Activated naive CD4-positive, alpha-beta T cell treated with anti-CD3 and anti-CD28 coated beads, Interleukin-2, amount 50 U/mL, for 16 hours (primary cell): ENCODE data around the gene RTN4.
"Not testable (repeated sequence)": the region's sequence is repeated elsewhere in the genome, so short reads cannot be mapped to it uniquely, and the experiment has no call there.

Experiments used
- DNase-seq: peaks from one replicate; pipeline ENCODE4 v3.0.0-alpha.2; 2020

The RTN4 gene, protein sequence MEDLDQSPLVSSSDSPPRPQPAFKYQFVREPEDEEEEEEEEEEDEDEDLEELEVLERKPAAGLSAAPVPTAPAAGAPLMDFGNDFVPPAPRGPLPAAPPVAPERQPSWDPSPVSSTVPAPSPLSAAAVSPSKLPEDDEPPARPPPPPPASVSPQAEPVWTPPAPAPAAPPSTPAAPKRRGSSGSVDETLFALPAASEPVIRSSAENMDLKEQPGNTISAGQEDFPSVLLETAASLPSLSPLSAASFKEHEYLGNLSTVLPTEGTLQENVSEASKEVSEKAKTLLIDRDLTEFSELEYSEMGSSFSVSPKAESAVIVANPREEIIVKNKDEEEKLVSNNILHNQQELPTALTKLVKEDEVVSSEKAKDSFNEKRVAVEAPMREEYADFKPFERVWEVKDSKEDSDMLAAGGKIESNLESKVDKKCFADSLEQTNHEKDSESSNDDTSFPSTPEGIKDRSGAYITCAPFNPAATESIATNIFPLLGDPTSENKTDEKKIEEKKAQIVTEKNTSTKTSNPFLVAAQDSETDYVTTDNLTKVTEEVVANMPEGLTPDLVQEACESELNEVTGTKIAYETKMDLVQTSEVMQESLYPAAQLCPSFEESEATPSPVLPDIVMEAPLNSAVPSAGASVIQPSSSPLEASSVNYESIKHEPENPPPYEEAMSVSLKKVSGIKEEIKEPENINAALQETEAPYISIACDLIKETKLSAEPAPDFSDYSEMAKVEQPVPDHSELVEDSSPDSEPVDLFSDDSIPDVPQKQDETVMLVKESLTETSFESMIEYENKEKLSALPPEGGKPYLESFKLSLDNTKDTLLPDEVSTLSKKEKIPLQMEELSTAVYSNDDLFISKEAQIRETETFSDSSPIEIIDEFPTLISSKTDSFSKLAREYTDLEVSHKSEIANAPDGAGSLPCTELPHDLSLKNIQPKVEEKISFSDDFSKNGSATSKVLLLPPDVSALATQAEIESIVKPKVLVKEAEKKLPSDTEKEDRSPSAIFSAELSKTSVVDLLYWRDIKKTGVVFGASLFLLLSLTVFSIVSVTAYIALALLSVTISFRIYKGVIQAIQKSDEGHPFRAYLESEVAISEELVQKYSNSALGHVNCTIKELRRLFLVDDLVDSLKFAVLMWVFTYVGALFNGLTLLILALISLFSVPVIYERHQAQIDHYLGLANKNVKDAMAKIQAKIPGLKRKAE

DNA sequence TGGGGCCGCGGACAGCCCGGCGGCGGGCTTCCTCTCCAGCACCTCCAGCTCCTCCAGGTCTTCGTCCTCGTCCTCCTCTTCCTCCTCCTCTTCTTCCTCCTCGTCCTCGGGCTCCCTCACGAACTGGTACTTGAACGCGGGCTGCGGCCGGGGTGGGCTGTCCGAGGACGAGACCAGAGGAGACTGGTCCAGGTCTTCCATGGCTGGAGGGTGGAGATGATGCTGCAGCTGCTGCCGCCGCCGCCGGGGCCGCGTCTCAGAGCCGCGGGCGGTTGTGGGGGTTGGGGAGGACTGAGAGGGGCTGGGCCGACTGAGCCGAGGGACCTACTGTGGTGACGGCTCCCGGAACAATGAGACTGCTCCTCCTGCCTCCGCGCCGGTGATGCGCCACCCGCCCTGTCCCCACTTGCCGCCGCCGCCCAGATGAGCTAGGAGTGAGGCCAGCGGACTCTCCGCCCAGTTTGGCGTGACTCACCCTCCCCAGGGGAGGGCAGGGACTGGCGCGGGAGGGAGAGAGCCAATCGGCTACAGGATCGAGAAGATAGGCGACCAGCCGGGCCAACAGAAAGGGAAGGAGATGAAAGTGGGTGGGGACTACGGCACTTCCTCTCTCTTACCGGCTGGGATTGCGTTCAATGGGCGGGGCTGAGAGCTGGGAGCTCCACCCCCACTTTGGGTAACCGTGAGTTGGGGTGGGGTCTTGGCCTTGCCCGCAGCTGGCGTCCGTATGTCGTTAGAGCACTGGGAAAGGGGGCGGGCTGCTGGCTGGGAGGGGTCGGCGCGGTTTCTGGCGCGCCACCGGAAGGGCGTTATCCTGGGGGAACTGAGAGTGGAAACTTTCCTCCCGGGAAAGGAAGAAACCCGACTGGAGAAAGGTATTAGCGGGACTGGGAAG lies at the start of gene RTN4:
Gene RTN4 (minus strand): TSS at position 352 of the 895 bp plus-strand sequence. CDS start 151 bp downstream, at position 201.
- peak; percentile 99 for DNase-seq

DNA sequence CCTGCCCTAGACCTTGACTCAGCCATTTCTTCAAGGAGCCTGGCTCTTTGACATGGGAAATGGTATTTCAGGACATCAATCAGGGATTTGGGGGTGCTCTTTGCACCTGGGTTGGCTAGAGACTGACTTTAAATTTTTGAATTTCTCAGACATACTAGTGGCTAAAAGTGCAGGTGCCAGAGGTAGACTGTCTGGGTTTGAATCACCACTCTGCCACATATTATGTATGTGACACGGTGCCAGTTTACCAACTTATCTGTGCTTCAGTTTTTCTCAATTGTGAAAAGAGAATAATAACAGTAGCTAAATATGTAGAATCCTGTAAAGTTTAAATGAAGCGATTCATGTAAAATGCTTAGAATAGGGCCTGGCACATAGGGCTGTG lies 49.2 kb upstream of the RTN4 start:
- no peak for DNase-seq

DNA sequence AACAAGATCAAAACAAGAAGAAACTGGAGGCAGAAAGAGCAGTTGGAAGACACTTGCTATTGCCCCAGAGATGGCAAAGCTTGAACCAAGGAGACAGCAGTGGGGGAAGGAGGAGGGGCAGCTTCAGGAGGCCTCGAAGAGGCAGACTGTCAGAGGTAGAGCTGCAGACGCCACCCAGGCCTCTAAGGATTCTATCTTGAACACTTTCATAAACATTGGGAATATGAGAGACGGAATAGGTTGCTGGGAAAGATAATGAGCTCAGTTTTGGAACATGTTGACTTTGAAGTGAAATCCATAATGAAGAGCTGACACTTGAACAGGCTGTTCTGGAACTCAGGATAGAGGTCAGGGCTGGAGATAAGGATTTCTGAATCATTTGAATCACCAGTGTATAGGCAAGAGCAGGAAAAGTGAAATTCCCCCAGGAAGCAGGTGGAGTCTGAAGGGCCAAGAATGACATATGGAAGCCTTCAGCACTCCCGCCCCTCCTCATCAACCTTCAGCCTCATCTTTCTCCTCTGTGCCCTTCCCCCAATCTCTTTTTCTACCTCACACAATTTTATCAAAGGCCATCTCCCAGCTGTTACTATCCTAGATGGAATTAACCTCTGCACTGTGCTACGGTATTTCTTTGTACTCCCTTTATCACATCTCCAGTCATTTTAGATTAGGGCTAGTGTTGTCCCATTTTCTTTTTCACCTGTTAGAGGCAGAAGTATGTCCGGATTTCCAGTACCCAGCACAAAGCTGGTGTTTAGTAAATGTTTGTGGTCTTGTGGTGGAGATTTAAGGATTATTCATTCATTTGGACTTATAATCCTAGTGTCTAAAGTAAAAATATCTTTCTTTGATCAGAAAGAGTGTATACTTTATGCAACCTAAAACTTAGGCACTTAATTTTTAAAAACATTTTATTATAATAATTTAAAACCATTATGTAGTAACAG lies 47.5 kb upstream of the RTN4 start:
- no peak for DNase-seq

DNA sequence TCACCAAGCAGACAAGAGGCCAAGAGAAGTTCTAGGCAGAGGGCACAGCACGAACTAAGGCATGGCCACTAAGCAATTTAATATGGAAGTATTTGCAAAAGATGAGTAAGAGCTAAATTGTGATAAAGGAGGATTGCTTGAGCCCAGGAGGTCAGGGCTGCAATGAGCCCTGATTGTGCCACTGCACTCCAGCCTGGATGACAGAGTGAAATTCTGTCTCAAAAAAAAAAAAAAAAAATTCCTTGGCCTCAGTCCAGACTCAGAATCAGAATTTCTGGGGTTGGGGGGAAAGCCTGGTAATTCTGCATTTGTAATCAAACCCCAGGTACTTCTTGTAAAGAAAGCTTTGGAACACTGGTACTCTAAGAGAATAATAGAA lies 46.8 kb upstream of the RTN4 start:
- no peak for DNase-seq

DNA sequence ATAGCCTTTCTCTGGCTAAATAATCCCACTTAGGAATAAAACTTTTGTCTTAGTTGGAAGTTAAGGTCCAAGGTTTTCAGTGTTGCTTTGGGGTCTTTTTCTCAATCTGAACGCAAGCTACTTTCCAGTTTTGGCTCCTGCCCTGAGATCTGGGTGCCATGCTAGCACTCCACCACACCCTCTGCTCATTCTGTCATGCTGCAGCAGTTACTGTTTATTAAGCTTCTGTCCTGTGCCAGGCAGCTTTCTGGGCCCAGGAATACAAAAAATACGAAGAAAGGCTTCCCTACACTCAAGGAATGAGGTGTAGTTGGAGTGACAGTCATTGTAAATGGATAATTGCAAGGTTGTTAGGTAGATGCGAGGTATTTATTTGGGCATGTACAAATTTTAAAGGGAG lies 46.3 kb upstream of the RTN4 start:
- DNase-seq: no peak

DNA sequence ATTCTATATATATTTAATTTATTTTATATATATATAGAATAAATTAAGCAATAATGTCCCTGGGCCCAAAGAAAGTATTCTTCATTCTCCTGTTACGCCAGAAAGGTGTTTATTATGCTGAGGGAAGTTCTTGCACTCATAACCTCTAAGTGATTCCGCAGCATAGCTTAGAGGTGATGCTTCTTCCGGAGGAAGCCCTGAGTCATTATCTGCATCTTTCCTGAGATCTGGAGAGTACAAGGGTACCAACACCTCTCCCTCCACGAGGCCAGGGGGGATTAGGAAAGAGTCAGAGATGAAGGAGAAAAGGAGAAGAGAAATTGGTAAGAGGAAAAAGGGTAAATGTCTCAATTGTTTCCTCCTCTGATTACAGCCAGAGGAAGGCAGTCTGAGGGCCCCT lies 43.1 kb upstream of the RTN4 start:
- no peak for DNase-seq

DNA sequence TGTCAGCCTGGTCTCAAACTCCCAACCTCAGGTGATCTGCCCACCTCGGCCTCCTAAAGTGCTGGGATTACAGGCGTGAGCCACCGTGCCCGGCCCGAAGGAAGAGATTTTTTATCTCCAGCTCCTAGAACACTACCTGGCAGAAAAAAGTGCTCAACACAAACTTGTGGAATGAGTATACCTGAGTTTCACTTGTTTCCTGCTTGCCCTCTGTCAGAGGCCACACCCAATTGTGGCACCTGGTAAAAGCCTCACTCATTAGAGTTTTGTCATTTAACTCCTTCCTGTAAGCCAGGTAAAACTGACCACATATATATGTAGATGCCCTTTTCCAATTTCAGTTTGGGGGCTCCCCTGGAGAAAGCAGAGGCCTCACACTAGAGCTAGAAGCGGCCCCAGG lies 42.2 kb upstream of the RTN4 start:
- no peak for DNase-seq

DNA sequence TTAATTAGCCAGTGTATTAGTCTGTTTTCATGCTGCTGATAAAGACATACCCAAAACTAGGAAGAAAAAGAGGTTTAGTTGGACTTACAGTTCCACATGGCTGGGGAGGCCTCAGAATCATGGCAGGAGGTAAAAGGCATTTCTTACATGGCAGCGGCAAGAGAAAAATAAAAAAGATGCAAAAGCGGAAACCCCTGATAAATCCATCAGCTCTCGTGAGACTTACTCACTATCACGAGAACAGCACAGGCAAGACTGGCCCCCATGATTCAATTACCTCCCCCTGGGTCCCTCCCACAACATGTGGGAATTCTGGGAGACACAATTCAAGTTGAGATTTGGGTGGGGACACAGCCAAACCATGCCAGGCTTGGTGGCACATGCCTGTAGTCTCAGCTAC lies 41.4 kb upstream of the RTN4 start:
- not testable (repeated sequence) for DNase-seq

DNA sequence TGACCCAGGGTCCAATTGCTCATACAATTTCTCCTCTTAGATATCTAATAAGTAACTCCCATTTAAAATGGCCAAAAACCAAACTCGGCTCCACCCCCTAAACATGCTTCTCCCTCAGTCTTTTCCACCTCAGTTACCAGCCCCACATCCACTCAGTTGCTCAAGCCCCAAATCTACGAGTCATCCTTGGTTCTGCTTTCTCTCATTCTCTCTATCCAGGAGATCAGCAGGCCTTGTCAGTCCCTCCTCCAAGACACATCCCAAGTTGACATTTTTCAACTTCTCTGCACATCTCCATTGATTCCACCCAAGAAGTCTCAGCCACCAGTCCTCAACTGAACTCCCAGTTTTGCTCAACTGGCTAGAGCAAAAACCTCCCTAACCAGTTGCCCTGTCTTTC lies 40.5 kb upstream of the RTN4 start:
- no peak for DNase-seq

DNA sequence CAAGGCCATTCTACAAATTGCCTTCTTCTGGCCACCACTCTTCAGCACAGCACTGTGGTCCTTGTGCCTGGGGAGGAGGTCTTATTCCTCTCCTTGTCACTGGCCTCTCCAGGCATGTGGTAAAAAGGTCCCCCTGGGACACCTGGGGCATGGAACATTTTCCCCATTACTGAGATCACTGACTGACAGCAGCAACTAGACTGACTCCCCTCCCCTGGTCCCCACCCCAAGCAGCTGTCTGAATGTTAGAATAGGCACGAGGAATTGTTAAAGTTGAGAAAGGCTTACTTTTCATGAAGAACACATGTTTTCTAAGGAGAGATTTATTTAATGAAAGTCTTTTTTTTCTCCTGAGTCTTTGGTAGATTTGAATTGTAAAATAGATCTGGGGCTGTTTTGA lies 39.5 kb upstream of the RTN4 start:
- DNase-seq: no peak

DNA sequence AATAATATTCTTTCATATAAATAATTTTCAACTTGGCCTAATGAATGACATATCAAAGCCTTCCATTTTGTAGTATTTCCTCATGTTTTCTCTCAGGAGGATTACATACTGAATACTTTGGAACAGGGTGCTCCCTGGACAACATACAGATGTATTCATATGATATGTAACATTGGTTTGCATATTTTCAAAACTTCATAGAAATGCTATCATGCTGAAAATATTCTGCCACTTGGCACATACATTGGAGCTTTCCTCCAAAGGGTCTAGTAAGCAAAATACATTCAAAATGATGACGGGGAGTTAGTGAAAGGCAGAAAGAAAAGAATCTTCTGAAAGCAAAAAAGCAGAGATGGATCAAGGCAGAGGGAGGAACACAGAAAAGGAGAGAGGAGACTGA lies 38.1 kb upstream of the RTN4 start:
- no peak for DNase-seq

DNA sequence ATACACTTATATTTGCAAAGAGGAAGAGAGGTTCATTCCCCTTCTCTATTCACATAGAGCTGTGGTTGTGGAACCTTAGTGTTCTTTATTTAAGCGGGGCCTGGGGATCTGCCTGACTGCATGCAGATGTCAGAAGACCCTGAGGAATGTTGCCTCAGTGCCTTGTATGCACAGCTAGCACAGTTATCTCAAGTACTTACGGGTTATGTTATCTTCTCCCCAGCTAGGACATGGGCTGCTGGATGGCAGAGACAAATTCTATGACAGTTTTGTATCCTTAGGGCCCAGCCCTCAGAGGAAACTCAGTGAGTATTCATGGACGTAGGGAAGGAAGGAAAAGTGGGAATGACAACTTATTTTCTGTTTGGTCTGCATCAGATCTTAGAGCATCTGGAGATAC lies 37.7 kb upstream of the RTN4 start:
- no peak for DNase-seq

DNA sequence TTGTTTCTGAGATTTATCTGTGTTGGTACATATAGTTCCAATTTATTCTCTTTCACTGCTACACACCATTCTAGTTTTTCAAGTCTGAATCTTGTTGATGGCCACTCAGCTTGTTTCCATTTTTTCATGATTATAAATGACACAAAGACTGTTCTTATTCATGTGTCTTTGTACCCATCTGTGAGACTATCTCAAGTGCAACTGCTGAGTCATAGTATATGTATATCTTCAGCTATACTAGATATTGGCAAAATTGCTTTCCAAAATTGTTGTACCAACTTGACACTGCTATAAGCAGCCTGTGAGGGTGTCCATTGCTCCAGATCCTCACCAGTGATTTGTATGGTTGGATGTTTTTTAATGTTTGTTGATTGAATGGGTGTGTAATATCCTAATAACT lies 37.2 kb upstream of the RTN4 start:
- DNase-seq: no peak

DNA sequence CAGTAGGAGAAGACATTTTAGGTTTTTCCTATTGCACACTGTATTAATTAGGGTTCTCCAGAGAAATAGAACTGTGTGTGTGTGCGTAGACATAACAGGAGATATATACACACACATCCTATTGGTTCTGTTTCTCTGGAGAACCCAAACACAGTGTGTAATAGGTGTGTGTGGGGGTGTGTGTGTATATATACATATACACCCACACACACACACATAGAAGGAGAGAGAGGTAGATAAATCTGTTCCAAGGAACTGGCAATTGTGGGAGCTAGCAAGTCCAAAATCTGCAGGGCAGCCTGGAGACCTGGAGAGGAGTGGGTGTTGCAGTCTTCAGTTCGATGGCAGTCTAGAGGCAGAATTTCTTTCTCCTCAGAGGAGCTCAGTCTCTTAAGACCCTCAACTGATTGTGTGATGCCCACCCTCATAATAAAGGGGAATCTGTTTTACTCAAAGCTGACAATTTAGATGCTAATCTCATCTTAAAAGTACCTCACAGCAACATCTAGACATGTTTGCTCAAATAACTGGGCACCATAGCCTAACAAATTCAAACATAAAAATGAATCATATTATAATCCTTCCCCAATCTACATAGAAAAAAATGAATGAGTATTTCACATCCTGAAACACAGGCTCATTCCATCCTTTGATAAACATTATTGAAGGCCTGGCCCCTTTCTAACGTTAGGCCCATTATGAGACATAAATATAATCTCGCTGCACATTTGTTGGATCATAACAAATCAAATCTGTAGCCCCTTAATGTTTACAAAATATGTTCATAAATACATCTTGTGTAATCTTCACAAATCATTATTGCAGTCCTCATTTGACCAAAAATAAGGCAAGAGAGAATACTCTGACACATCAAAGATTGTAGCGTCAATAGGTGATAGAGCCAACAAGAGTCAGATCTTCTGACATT lies 35.1 kb upstream of the RTN4 start:
- no peak for DNase-seq

DNA sequence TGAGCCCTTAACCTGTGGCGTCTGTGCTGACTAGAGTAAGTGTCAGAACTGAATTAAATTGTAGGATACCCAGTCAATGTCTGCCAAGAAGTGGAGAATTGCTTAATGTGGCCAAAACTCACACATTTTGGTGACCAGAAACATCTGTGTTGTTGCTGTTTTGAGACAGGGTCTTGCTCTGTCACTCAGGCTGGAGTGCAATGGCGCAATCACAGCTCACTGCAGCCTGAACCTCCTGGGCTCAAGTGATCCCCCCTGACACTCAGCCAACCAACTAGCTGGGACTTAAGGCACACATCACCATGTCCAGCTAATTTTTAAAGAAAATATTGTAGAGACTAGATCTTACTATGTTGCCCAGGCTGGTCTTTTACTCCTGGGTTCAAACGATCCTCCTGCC lies 34.4 kb upstream of the RTN4 start:
- no peak for DNase-seq

DNA sequence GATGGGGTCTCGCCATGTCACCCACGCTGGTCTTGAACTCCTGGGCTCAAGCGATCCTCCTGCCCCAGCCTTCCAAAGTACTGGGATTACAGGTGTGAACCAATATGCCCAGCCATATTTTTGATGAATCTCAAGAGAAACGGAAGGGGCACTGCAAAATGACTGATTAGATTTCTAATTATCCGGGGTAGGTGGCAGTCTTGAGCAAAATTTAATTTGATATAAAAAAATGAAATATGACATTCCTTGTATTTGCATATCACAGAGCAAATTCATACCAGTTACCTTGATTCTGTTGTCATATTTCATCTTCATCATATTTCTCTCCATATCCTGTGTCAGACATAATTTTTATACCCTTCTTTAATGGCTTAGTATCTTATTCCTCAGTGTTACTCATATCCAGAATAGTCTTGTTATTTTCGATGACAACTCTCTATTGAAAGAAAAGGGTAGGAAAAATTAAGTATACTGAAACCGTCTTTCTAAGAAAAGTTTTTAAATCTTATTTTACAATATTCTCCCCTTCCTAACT lies 30.0 kb upstream of the RTN4 start:
- no peak for DNase-seq

DNA sequence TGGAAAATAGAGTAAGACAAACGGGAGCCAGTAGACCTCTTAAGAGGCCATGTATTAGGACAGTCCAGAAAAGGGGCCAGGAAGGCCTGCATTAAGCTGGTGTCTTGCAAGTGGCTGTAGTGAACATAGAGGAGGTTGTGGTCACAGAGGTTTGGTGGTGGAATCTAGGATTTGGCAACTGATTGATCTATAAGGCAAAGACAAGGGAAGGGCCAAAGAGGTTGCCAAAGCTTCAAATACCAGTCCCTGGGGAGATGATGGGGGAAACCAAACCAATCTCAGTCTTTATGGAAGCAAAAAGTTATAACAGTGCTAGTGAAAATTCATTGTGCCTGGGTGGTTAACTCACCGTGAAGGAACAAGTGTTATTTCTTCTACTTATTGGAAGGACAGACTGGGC lies 28.7 kb upstream of the RTN4 start:
- no peak for DNase-seq

DNA sequence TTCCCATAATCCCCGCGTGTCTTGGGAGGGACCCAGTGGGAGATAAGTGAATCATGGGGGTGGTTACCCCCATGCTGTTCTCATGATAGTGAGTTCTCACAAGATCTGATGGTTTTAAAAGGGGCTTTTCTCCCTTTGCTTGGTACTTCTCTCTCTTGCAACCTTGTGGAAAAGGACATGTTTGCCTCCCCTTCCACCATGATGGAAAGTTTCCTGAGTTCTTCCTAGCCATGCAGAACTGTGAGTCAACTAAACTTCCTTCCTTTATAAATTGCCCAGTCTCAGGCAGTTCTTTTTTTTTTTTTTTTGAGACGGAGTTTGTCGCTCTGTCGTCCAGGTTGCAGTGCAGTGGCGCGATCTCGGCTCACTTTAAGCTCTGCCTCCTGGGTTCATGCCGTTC lies 26.5 kb upstream of the RTN4 start:
- no peak for DNase-seq

DNA sequence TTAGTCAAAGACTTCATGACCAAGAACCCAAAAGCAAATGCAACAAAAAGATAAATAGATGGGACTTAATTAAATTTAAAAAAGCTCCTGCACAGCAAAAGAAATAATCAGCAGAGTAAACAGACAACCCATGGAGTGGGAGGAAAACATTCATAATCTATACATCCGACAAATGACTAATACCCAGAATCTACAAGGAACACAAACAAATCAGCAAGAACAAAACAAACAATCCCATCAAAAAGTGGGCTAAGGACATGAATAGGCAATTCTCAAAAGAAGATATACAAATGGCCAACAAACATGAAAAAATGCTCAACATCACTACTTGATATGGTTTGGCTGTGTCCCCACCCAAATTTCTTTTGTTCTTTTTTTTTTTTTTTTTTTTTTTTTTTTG lies 25.8 kb upstream of the RTN4 start:
- DNase-seq: not testable (repeated sequence)
